ENCODE data around the gene PCAT6. TPM values are rescaled to one million over a fixed set of nuclear protein-coding genes. Genes with fewer than 3 reads are reported as not detected.

Gene PCAT6
- total and polyA plus RNA-seq, 2 donors (not counting 3 experiments of a cell fraction or from before 2014, with no cell fraction given) = 1.7 to 2.4 TPM

DNA sequence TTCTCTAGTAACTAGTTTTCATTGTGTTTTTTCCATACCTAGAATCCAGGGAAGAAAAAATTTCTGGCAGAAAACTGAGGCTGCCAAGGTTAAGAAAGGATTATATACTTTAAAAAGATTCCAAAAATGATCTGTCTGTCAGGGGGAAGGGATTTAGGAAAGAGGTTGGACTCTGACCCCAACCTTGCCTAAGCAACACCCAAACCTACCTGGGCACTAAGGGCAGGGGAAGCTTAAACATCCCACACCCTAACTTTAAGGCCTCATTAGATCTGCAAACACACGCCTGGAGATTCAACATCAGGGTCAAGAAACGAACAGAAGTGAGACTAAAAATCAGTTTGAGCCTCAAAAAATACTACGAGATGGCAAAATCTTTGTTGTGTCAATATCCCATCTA is 22.0 kb upstream of the PCAT6 start:
- Histone ChIP-seq H3K9me1 (replicated peaks; ENCODE audit: control insufficient read depth, extremely low read depth, insufficient read depth, low read length) (no peaks in the 10 kb centered on the region), H3K27ac (ENCODE audit: insufficient read depth, low read depth, low read length) (no peak overlapping the region), H3K36me3 (ENCODE audit: control insufficient read depth in 2 of 2, extremely low read depth in 1 of 2, insufficient read depth in 2 of 2, low read length in 2 of 2) (no peaks in the 10 kb centered on the region), H3K4me1 (ENCODE audit: control insufficient read depth, extremely low read depth, insufficient read depth, low read length) (peaks cover 7% of the 10 kb centered on the region), H3K9me3 (replicated peaks; ENCODE audit: control insufficient read depth, insufficient read depth, low read length) (no peaks in the 10 kb centered on the region), H3K4me3 (replicated peaks in 1 of 3; ENCODE audit: insufficient read depth in 1 of 3, low read depth in 1 of 3, low read length in 3 of 3) (no peak overlapping the region), H4K20me1 (replicated peaks; ENCODE audit: control insufficient read depth, extremely low read depth, insufficient read depth, low read length) (peaks cover 13% of the 10 kb centered on the region), H3K79me2 (ENCODE audit: control insufficient read depth, insufficient read depth, low read length) (peaks cover 44% of the 10 kb centered on the region), H3K4me2 (ENCODE audit: insufficient read depth, low read length) (no peak overlapping the region), H2AFZ (ENCODE audit: low read depth, low read length) (no peak overlapping the region), H3K9ac (replicated peaks; ENCODE audit: extremely low read depth, insufficient read depth, low read length) (no peak overlapping the region), H3K27me3 (ENCODE audit: control insufficient read depth in 2 of 2, insufficient read depth in 2 of 2, low read length in 2 of 2) (no peaks in the 10 kb centered on the region)
- ChIA-PET CTCF (no interaction called here), POLR2A (no interaction called here)
- FAIRE-seq (no peak), DNase-seq (ENCODE audit: low read depth, low spot score) (no peak)
- TF ChIP-seq JUN (IDR thresholded peaks at IDR 0.05; ENCODE audit: borderline replicate concordance, insufficient read depth, insufficient read length, low read depth) (no peak), POLR2AphosphoS5 (IDR thresholded peaks at IDR 0.05; ENCODE audit: insufficient read depth, low read depth, low read length) (no peak), EZH2 (IDR thresholded peaks at IDR 0.05; ENCODE audit: borderline replicate concordance, low read depth, low read length, severe bottlenecking) (no peak), FOS (IDR thresholded peaks at IDR 0.05; ENCODE audit: borderline replicate concordance, insufficient read depth, low read length) (no peak), POLR2A (IDR thresholded peaks at IDR 0.05; ENCODE audit: low read depth, low read length) (no peak), MYC (IDR thresholded peaks at IDR 0.05; ENCODE audit: low read depth, low read length) (no peak), GATA2 (IDR thresholded peaks at IDR 0.05; ENCODE audit: insufficient read depth, insufficient read length, low read depth, low read length) (no peak)
- TF ChIP-seq, protein P1, sequence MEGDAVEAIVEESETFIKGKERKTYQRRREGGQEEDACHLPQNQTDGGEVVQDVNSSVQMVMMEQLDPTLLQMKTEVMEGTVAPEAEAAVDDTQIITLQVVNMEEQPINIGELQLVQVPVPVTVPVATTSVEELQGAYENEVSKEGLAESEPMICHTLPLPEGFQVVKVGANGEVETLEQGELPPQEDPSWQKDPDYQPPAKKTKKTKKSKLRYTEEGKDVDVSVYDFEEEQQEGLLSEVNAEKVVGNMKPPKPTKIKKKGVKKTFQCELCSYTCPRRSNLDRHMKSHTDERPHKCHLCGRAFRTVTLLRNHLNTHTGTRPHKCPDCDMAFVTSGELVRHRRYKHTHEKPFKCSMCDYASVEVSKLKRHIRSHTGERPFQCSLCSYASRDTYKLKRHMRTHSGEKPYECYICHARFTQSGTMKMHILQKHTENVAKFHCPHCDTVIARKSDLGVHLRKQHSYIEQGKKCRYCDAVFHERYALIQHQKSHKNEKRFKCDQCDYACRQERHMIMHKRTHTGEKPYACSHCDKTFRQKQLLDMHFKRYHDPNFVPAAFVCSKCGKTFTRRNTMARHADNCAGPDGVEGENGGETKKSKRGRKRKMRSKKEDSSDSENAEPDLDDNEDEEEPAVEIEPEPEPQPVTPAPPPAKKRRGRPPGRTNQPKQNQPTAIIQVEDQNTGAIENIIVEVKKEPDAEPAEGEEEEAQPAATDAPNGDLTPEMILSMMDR (IDR thresholded peaks at IDR 0.05; ENCODE audit: extremely low read depth in 1 of 2, insufficient read depth in 1 of 2, low read depth in 1 of 2, low read length in 2 of 2) = no peak
- TF ChIP-seq, protein P2, sequence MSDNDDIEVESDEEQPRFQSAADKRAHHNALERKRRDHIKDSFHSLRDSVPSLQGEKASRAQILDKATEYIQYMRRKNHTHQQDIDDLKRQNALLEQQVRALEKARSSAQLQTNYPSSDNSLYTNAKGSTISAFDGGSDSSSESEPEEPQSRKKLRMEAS (IDR thresholded peaks at IDR 0.05; ENCODE audit: insufficient read depth, insufficient read length) = no peak
- BruUV-seq (replicated peaks) = no TSS peak
- dilution Hi-C loops (cut with MboI; ENCODE audit: extremely low pct_ligation_motif_present, low sequenced_read_pairs) = no loop called here
- intact Hi-C loops (cut with micrococcal nuclease) = no loop called here
